Upper lobe of left lung (tissue), 6 donors: ENCODE data around the gene C15orf40. TPM values are rescaled to one million over a fixed set of nuclear protein-coding genes. Genes with fewer than 3 reads are reported as not detected.
"Not testable (repeated sequence)": the region's sequence is repeated elsewhere in the genome, so short reads cannot be mapped to it uniquely, and the experiment has no call there.

Experiments
- ATAC-seq, 2 donors: fragments of 200-7000 bp; cut with Tn5 transposase; one replicate each; pipeline ENCODE4 v1.9.1; 2022; ENCODE audit warnings: mild to moderate bottlenecking in 2 of 2, moderate library complexity in 2 of 2; ENCODE audit not compliant: low FRiP score in 2 of 2
- DNase-seq, 2 donors: peaks; one replicate each; pipeline ENCODE4 v3.0.0-alpha.2; 2019 to 2020
- H3K27ac ChIP-seq, 4 donors: fragments of 200-600 bp; sonication (generic); one replicate each; pipeline ENCODE4 v1.5.1; 2016 to 2019
- H3K27me3 ChIP-seq, 4 donors: fragments of 200-600 bp; sonication (generic); one replicate each; pipeline ENCODE4 v1.5.1; 2017 to 2019
- H3K36me3 ChIP-seq, 4 donors: fragments of 200-600 bp; sonication (generic); one replicate each; pipeline ENCODE4 v1.5.1; 2016 to 2019
- H3K4me1 ChIP-seq, 4 donors: fragments of 200-600 bp; sonication (generic); one replicate each; pipeline ENCODE4 v1.5.1; 2018 to 2019
- H3K4me3 ChIP-seq, 4 donors: fragments of 200-600 bp; sonication (generic); one replicate each; pipeline ENCODE4 v1.5.1; 2017 to 2019; ENCODE audit warnings: mild to moderate bottlenecking in 2 of 4, moderate library complexity in 1 of 4
- H3K9me3 ChIP-seq, 4 donors: fragments of 200-600 bp; sonication (generic); one replicate each; pipeline ENCODE4 v1.5.1; 2018 to 2019
- EP300 ChIP-seq, 4 donors: sonication (generic); formaldehyde crosslinking; IDR thresholded peaks; one replicate each; pipeline ENCODE4 v1.5.1; 2017; ENCODE audit warnings: antibody characterized with exemption in 4 of 4, control low read depth in 2 of 4
- POLR2A ChIP-seq, 4 donors: fragments of 450-650 bp; IDR thresholded peaks; one replicate each; pipeline ENCODE4 v1.5.1; 2016 to 2017; ENCODE audit warnings: antibody characterized with exemption in 4 of 4, mild to moderate bottlenecking in 2 of 4
- POLR2AphosphoS5 ChIP-seq, 2 donors: sonication (generic); formaldehyde crosslinking; IDR thresholded peaks; one replicate each; pipeline ENCODE4 v1.5.1; 2017; ENCODE audit warnings: antibody characterized with exemption in 2 of 2
- WGBS, 2 donors: methylation state at CpG; one replicate each; pipeline ENCODE4 v1.1.5; 2017 to 2018; 5-methylcytosine and 5-hydroxymethylcytosine counted together
- total RNA-seq, 6 donors: library from RNA; depleted of rRNA in 4 of 6; stranded (reverse); fragments of >200 nt in 4 of 6; gene quantifications; one replicate each; pipeline versions ENCODE4 v1.1.0 to v1.2.1, GENCODE V29; 2016 to 2021
- TF ChIP-seq, protein P1 (sequence below), 6 experiments: fragments of 450-650 bp in 4 of 6; fragments of 200-600 bp in 2 of 6; sonication (generic) in 2 of 6; IDR thresholded peaks; one replicate each; pipeline ENCODE4 v1.5.1; 2016 to 2019; ENCODE audit warnings: antibody characterized with exemption in 6 of 6
- donor health status: DM: no; HTN: no; CAD: no; lungs with moderate emphysema.
- donor health status: DM: no; HTN: yes; CAD: no; lungs with severe emphysema.

C15orf40 gene
- total RNA-seq, 6 donors from 2014 or later, result 8.6 to 27.5 (median 16.8) TPM

DNA sequence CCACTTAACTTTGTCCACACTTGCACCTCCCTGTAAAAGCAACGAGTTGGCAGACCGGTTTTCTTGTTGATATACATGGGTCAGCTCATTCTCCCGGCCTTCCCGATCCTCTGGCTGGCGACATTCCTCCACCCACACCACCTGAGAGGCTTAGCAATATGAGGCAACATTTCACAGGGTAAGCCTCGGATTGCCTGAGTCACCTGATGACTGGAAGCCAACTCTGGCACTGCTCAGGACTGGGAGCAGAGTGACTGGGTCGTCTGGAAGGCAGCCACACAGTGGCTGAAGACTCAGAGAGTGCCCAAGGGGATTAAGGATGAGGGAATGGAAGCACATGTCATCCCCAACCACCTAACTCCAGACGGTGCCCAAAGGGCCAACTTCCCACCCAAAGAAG lies 68.7 kb downstream of the C15orf40 start:
- peak overlapping the region in 1 of 4 donors; percentile 30 for H3K27ac ChIP-seq
- no peaks in the 10 kb centered on the region for H3K9me3 ChIP-seq
- no peaks in the 10 kb centered on the region for H3K36me3 ChIP-seq
- no peak overlapping the region for H3K4me3 ChIP-seq
- H3K27me3 ChIP-seq, result no peaks in the 10 kb centered on the region
- ATAC-seq (peak; percentile 64 to 91), DNase-seq (peak in 1 of 2 donors; percentile 91)
- H3K4me1 ChIP-seq, result peaks cover 0 to 8% (median 0%) of the 10 kb centered on the region in 4 donors
- peak in 1 of 4 donors; percentile 12 for TF ChIP-seq POLR2A (IDR thresholded peaks at IDR 0.05)
- peak in 1 of 2 donors; percentile 49 for TF ChIP-seq POLR2AphosphoS5 (IDR thresholded peaks at IDR 0.05)
- no peak for TF ChIP-seq EP300 (IDR thresholded peaks at IDR 0.05)
- TF ChIP-seq, protein P1, sequence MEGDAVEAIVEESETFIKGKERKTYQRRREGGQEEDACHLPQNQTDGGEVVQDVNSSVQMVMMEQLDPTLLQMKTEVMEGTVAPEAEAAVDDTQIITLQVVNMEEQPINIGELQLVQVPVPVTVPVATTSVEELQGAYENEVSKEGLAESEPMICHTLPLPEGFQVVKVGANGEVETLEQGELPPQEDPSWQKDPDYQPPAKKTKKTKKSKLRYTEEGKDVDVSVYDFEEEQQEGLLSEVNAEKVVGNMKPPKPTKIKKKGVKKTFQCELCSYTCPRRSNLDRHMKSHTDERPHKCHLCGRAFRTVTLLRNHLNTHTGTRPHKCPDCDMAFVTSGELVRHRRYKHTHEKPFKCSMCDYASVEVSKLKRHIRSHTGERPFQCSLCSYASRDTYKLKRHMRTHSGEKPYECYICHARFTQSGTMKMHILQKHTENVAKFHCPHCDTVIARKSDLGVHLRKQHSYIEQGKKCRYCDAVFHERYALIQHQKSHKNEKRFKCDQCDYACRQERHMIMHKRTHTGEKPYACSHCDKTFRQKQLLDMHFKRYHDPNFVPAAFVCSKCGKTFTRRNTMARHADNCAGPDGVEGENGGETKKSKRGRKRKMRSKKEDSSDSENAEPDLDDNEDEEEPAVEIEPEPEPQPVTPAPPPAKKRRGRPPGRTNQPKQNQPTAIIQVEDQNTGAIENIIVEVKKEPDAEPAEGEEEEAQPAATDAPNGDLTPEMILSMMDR (IDR thresholded peaks at IDR 0.05), result no peak
- 46 to 84% methylated on average over 8 of the region's 8 CpGs for WGBS, 2 donors

DNA sequence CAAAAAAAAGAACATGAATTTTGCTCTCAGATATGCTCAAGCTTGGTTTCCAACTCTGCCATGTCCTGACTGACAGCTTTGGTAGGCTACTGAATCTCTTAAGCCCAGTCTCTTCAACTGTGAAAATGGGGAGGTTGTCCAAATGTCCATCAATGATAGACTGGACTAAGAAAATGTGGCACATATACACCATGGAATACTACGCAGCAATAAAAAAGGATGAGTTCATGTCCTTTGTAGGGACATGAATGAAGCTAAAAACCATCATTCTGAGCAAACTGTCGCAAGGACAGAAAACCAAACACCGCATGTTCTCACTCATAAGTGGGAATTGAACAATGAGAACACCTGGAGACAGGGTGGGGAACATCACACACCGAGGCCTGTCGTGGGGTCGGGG lies 71.8 kb downstream of the C15orf40 start:
- H3K36me3 ChIP-seq, DNase-seq, H3K9me3 ChIP-seq, H3K27ac ChIP-seq, H3K4me1 ChIP-seq, ATAC-seq, H3K27me3 ChIP-seq, H3K4me3 ChIP-seq: not testable (repeated sequence)
- 95 to 98% methylated on average over 6 of the region's 6 CpGs for WGBS, 2 donors

Other genes with a start within 250 kb of the C15orf40 start
- under 1 TPM in 1 of 6 donors, not detected in 5; 0.86 TPM for gene FSD2, start 205.6 kb downstream of the C15orf40 start, total RNA-seq
- gene WHAMM, start 202.0 kb downstream of the C15orf40 start, total RNA-seq, result 10 to 100 TPM; 10.6 to 15.7 (median 11.6) TPM
- gene HOMER2, start 58.9 kb downstream of the C15orf40 start, total RNA-seq, result 10 to 100 TPM; 11.3 to 76.5 (median 26.5) TPM
- 10 to 100 TPM in 4 of 6 donors, 1 to 10 TPM in 1, not detected in 1; 9.1 to 24.6 (median 17.6) TPM for gene RAMAC, start 25.4 kb downstream of the C15orf40 start, total RNA-seq
- gene BTBD1, start 55.6 kb upstream of the C15orf40 start, total RNA-seq, result 10 to 100 TPM; 39.4 to 84.2 (median 57.4) TPM
- 10 to 100 TPM in 5 of 6 donors, 1 to 10 TPM in 1; 7.5 to 27.1 (median 21.4) TPM for gene TM6SF1, start 96.0 kb upstream of the C15orf40 start, total RNA-seq
- 10 to 100 TPM; 16.8 to 36.8 (median 22.8) TPM for gene HDGFL3, start 196.2 kb upstream of the C15orf40 start, total RNA-seq